Liver (tissue), 9 donors: ENCODE results near the gene NKAIN2. TPM values are rescaled to one million over a fixed set of nuclear protein-coding genes. Genes with fewer than 3 reads are reported as not detected.

ENCODE experiments used
- DNase-seq: peaks from one replicate; pipeline ENCODE4 v3.0.0-alpha.2; 2017; ENCODE audit warnings: low spot score
- H3K27ac ChIP-seq, 2 donors: one replicate each; pipeline ENCODE4 v1.7.0; 2013; ENCODE audit warnings: inconsistent platforms in 2 of 2, low read length in 2 of 2, control low read depth in 1 of 2, low read depth in 1 of 2, mild to moderate bottlenecking in 1 of 2
- H3K27me3 ChIP-seq, 4 donors: one replicate each; pipeline versions ENCODE4 v1.6.1 to v1.7.0; 2013; ENCODE audit warnings: low read length in 3 of 4, inconsistent platforms in 1 of 4, mild to moderate bottlenecking in 1 of 4, moderate library complexity in 1 of 4; ENCODE audit not compliant: control insufficient read depth in 4 of 4, insufficient read depth in 4 of 4
- H3K36me3 ChIP-seq, 4 donors: one replicate each; pipeline versions ENCODE4 v1.6.1 to v1.7.0; 2013; ENCODE audit warnings: low read length in 3 of 4, mild to moderate bottlenecking in 3 of 4, low read depth in 1 of 4, moderate library complexity in 1 of 4; ENCODE audit not compliant: control insufficient read depth in 4 of 4, insufficient read depth in 3 of 4
- H3K4me1 ChIP-seq, 4 donors: one replicate each; pipeline versions ENCODE4 v1.6.1 to v1.7.0; 2013; ENCODE audit warnings: low read length in 3 of 4, mild to moderate bottlenecking in 3 of 4, moderate library complexity in 1 of 4; ENCODE audit not compliant: control insufficient read depth in 4 of 4, insufficient read depth in 4 of 4
- H3K4me3 ChIP-seq, 3 donors: one replicate each; pipeline versions ENCODE4 v1.6.1 to v1.7.0; 2013; ENCODE audit warnings: low read length in 3 of 3, control low read depth in 1 of 3, low read depth in 1 of 3, mild to moderate bottlenecking in 1 of 3
- H3K9ac ChIP-seq, 2 donors: one replicate each; pipeline ENCODE4 v1.7.0; 2013; ENCODE audit warnings: low read length in 2 of 2, mild to moderate bottlenecking in 2 of 2, moderate library complexity in 2 of 2, control low read depth in 1 of 2, low read depth in 1 of 2
- H3K9me3 ChIP-seq, 4 donors: one replicate each; pipeline versions ENCODE4 v1.6.1 to v1.7.0; 2013; ENCODE audit warnings: low read length in 3 of 4; ENCODE audit not compliant: control insufficient read depth in 4 of 4
- CTCF ChIP-seq: fragments of 150-350 bp; IDR thresholded peaks from 2 replicates; pipeline ENCODE4 v1.5.1; 2017; ENCODE audit warnings: improper control_type of control experiment, low read depth, low read length; ENCODE audit not compliant: missing input control
- EGR1 ChIP-seq, 2 donors: IDR thresholded peaks; 2 replicates each; pipeline ENCODE4 v1.6.1; 2016 to 2018; ENCODE audit warnings: antibody characterized with exemption in 2 of 2, low read depth in 2 of 2
- FOXA2 ChIP-seq: IDR thresholded peaks from 2 replicates; pipeline ENCODE4 v1.6.1; 2016; ENCODE audit warnings: antibody characterized with exemption
- HNF4G ChIP-seq: IDR thresholded peaks from 2 replicates; pipeline ENCODE4 v1.6.1; 2016; ENCODE audit warnings: antibody characterized with exemption
- JUND ChIP-seq, 2 donors: IDR thresholded peaks; 2 replicates each; pipeline ENCODE4 v1.6.1; 2016; ENCODE audit warnings: antibody characterized with exemption in 2 of 2
- REST ChIP-seq: IDR thresholded peaks from 2 replicates; pipeline ENCODE4 v1.6.1; 2016; ENCODE audit warnings: antibody characterized with exemption, mild to moderate bottlenecking
- RXRA ChIP-seq, 2 donors: IDR thresholded peaks; 2 replicates each; pipeline ENCODE4 v1.6.1; 2017 to 2018; ENCODE audit warnings: antibody characterized with exemption in 2 of 2, mild to moderate bottlenecking in 1 of 2
- SP1 ChIP-seq: IDR thresholded peaks from 2 replicates; pipeline ENCODE4 v1.6.1; 2018; ENCODE audit warnings: antibody characterized with exemption, mild to moderate bottlenecking
- TAF1 ChIP-seq: conservative IDR thresholded peaks from 2 replicates; pipeline ENCODE4 v1.6.1; 2016; ENCODE audit warnings: antibody characterized with exemption, mild to moderate bottlenecking
- YY1 ChIP-seq: IDR thresholded peaks from 2 replicates; pipeline ENCODE4 v1.6.1; 2016; ENCODE audit warnings: antibody characterized with exemption, mild to moderate bottlenecking
- WGBS: extraction: QIAGEN DNeasy Blood & Tissue Kit; methylation state at CpG from one replicate; pipeline ENCODE4 v1.1.7; 2013; 5-methylcytosine and 5-hydroxymethylcytosine counted together
- polyA plus RNA-seq, 2 donors: library from polyadenylated mRNA; stranded (reverse) in 1 of 2; unstranded in 1 of 2; fragments of 200-250 nt in 1 of 2; fragments of >200 nt in 1 of 2; fragmentation: Nextera tagmentation in 1 of 2; extraction: Ambion mirVana in 1 of 2; gene quantifications; one replicate each; pipeline versions ENCODE4 v1.2.1 to v1.2.3, GENCODE V29; 2013 to 2015
- total RNA-seq, 2 donors: library from RNA; depleted of rRNA; stranded (reverse); fragments of >200 nt; gene quantifications; one replicate each; pipeline ENCODE4 v1.2.3, GENCODE V29; 2014
- donor health status: healthy.
- donor health status: healthy.
- donor health status: healthy.
- donor health status: healthy.
- donor health status: healthy.

NKAIN2 gene
- total and polyA plus RNA-seq, 4 donors: 0.05 to 0.14 TPM; not detected in 2

- TF ChIP-seq CTCF: no peak
- TF ChIP-seq FOXA2: no peak
- no peak for TF ChIP-seq EGR1 (IDR thresholded peaks at IDR 0.05; ENCODE audit: low read depth in 2 of 2)
Measured at GRCh38 chr6:124055963-124056362, 252.3 kb downstream of the NKAIN2 start (continued).

DNA sequence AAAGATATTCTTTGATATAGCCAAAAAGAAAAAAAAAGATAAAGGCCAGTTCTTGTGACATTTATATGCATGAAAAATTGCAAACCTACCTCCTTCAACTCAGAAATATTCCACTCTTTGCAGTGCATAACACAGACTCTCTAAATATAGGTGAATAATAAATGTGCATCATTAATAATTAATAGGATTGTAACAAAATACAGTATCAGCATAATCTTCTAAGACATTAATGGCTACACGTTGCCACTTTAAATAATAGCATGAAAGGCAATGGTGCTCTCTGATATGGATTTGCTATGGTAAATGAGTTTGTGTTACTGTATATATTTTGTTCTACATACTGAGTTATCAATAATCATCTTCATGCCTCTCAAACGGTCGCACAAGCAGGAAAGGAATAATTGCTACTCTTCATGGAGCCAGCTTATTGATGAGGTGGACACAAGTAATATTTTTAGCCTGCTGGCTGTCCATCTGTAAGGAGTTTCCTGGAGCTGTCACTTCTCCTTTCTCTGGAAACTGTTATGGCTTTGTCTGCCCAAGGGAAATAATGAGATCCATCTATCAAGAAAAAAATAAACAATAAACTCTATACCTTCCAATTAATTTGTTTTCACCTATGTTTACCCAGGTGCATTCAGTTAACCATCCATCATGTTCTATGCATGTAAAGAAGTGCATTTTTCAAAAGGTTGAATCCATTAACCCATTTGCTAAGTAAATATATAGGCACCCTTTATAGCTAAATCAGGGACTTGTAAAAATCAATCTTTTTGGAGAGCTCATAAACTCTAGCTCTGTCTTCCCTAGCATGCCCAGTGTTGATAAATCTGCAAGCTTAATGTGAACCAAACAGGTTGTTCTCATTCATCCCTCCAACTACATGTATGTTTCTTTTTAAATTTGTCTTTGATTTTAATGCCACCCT lies 253.0 kb downstream of the NKAIN2 start:
- Histone ChIP-seq H3K9me3 (no peaks in the 10 kb centered on the region), H3K4me3 (no peak overlapping the region)

DNA sequence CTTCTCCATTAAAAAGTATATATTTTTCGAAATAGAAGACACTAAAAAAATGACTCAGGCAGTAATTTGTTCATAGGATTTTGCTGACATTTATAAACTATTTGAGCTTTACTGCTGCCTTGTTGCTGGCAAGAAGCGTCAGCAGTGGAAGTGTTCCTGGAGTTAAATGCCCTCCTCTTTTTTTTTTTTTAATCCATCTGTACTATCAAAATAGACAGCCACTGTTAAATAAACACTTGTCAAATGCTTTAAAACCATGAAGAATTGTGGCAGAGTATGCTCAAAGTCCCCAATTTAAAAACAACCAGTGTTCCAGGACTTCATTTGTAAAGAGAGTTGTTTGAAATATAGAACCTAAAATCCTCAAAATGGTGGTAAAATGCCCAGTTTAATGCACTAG lies 253.8 kb downstream of the NKAIN2 start:
- Histone ChIP-seq H3K9ac (no peak overlapping the region), H3K4me1 (no peaks in the 10 kb centered on the region), H3K9me3 (no peaks in the 10 kb centered on the region), H3K4me3 (no peak overlapping the region), H3K27ac (no peak overlapping the region), H3K36me3 (no peaks in the 10 kb centered on the region), H3K27me3 (peaks cover 0 to 2% (median 0%) of the 10 kb centered on the region in 4 donors)
- 72% methylated on average over 2 of the region's 2 CpGs for WGBS
- no peak for DNase-seq
- no peak for TF ChIP-seq TAF1
- TF ChIP-seq SP1: no peak

More for the DNA sequence above, 253.0 kb downstream of the NKAIN2 start:
- 65% methylated on average over 3 of the region's 3 CpGs for WGBS
- Histone ChIP-seq H3K4me1 (no peaks in the 10 kb centered on the region), H3K36me3 (no peaks in the 10 kb centered on the region), H3K9ac (no peak overlapping the region), H3K27me3 (peaks cover 0 to 2% (median 0%) of the 10 kb centered on the region in 4 donors), H3K27ac (no peak overlapping the region)
- TF ChIP-seq REST (no peak), HNF4G (no peak), YY1 (no peak), RXRA (IDR thresholded peaks at IDR 0.05) (no peak), JUND (IDR thresholded peaks at IDR 0.05) (no peak)
- no peak for DNase-seq
